ENCODE data around the gene KRT71.
"Not testable (repeated sequence)": the region's sequence is repeated elsewhere in the genome, so short reads cannot be mapped to it uniquely, and the experiment has no call there.

Gene KRT71

GRCh38 chr12:52552681-52553195, at the start of gene KRT71:
Gene KRT71 (minus strand): TSS chr12:52553145. CDS start chr12:52553077, 68 bp downstream.
- no peak for DNase-seq (ENCODE audit: low spot score)

GRCh38 chr12:52602552-52602951, 49.6 kb upstream of the KRT71 start:
- FAIRE-seq (no peak), DNase-seq (ENCODE audit: low spot score) (no peak)

More at GRCh38 chr12:52552681-52553195, at the start of gene KRT71:
- FAIRE-seq, result no peak

- DNase-seq (ENCODE audit: low spot score) (no peak), FAIRE-seq (no peak)
Measured at GRCh38 chr12:52601671-52602070, 48.7 kb upstream of the KRT71 start.

- no peak for DNase-seq (ENCODE audit: low spot score)
- no peak for FAIRE-seq
Measured at GRCh38 chr12:52600941-52601481, 48.1 kb upstream of the KRT71 start, which contains the start of gene KRT72. Gene KRT72 (minus strand): TSS chr12:52601463. CDS start chr12:52601452, 11 bp downstream.

GRCh38 chr12:52600475-52600874, 47.5 kb upstream of the KRT71 start:
- FAIRE-seq, result no peak
- DNase-seq (ENCODE audit: low spot score), result no peak

GRCh38 chr12:52600071-52600470, 47.1 kb upstream of the KRT71 start:
- FAIRE-seq (no peak), DNase-seq (ENCODE audit: low spot score) (no peak)

GRCh38 chr12:52598966-52599365, 46.0 kb upstream of the KRT71 start:
- DNase-seq (ENCODE audit: low spot score) (no peak), FAIRE-seq (no peak)

GRCh38 chr12:52594237-52594636, 41.3 kb upstream of the KRT71 start:
- FAIRE-seq, result not testable (repeated sequence)

GRCh38 chr12:52591521-52591920, 38.6 kb upstream of the KRT71 start:
- DNase-seq (ENCODE audit: low spot score), result no peak
- no peak for FAIRE-seq

More at GRCh38 chr12:52594237-52594636, 41.3 kb upstream of the KRT71 start:
- not testable (repeated sequence) for DNase-seq (ENCODE audit: low spot score)

- FAIRE-seq (no peak), DNase-seq (ENCODE audit: low spot score) (no peak)
Measured at GRCh38 chr12:52590021-52590420, 37.1 kb upstream of the KRT71 start.

- no peak for FAIRE-seq
- no peak for DNase-seq (ENCODE audit: low spot score)
Measured at GRCh38 chr12:52587563-52587962, 34.6 kb upstream of the KRT71 start.

GRCh38 chr12:52585946-52586345, 33.0 kb upstream of the KRT71 start:
- no peak for FAIRE-seq
- no peak for DNase-seq (ENCODE audit: low spot score)

- FAIRE-seq, result no peak
Measured at GRCh38 chr12:52585066-52585465, 32.1 kb upstream of the KRT71 start.

GRCh38 chr12:52584156-52584682, 31.3 kb upstream of the KRT71 start:
- FAIRE-seq, result no peak
- DNase-seq (ENCODE audit: low spot score), result no peak

More at GRCh38 chr12:52585066-52585465, 32.1 kb upstream of the KRT71 start:
- DNase-seq (ENCODE audit: low spot score), result no peak

- no peak for FAIRE-seq
Measured at GRCh38 chr12:52582971-52583456, 30.1 kb upstream of the KRT71 start.

GRCh38 chr12:52582486-52582885, 29.5 kb upstream of the KRT71 start:
- no peak for FAIRE-seq
- no peak for DNase-seq (ENCODE audit: low spot score)

More at GRCh38 chr12:52582971-52583456, 30.1 kb upstream of the KRT71 start:
- peak; percentile 80 for DNase-seq (ENCODE audit: low spot score)

GRCh38 chr12:52581481-52581880, 28.5 kb upstream of the KRT71 start:
- DNase-seq (ENCODE audit: low spot score) (peak; percentile 51), FAIRE-seq (no peak)

- DNase-seq (ENCODE audit: low spot score) (no peak), FAIRE-seq (no peak)
Measured at GRCh38 chr12:52581066-52581465, 28.1 kb upstream of the KRT71 start.

GRCh38 chr12:52580496-52580895, 27.6 kb upstream of the KRT71 start:
- DNase-seq (ENCODE audit: low spot score) (no peak), FAIRE-seq (no peak)

- FAIRE-seq, result no peak
- no peak for DNase-seq (ENCODE audit: low spot score)
Measured at GRCh38 chr12:52579468-52580465, 26.8 kb upstream of the KRT71 start.

- no peak for FAIRE-seq
- DNase-seq (ENCODE audit: low spot score), result no peak
Measured at GRCh38 chr12:52578469-52578868, 25.5 kb upstream of the KRT71 start.

- FAIRE-seq (no peak), DNase-seq (ENCODE audit: low spot score) (no peak)
Measured at GRCh38 chr12:52577316-52577715, 24.4 kb upstream of the KRT71 start.

All from urothelium cell line (cell line).